Mesothelial cell of epicardium (in vitro differentiated cells): ENCODE results near the gene CELF5. TPM values are rescaled to one million over a fixed set of nuclear protein-coding genes. Genes with fewer than 3 reads are reported as not detected.
"Not testable (repeated sequence)": the region's sequence is repeated elsewhere in the genome, so short reads cannot be mapped to it uniquely, and the experiment has no call there.

Experiments used
- DNase-seq, 2 experiments: peaks; one replicate each; pipeline ENCODE4 v3.0.0; 2021; ENCODE audit warnings: low spot score in 2 of 2; ENCODE audit not compliant: unreplicated experiment in 2 of 2
- H3K27ac Mint-ChIP-seq: 2 replicates; pipeline ENCODE4 v1.8.0; 2021; ENCODE audit warnings: mixed read lengths
- H3K27me3 Mint-ChIP-seq: 2 replicates; pipeline ENCODE4 v1.8.0; 2021; ENCODE audit warnings: low read depth, mixed read lengths
- H3K36me3 Mint-ChIP-seq: 2 replicates; pipeline ENCODE4 v1.8.0; 2021; ENCODE audit warnings: mixed read lengths
- H3K4me1 Mint-ChIP-seq: 2 replicates; pipeline ENCODE4 v1.8.0; 2021; ENCODE audit warnings: mixed read lengths
- H3K4me3 Mint-ChIP-seq: 2 replicates; pipeline ENCODE4 v1.8.0; 2021; ENCODE audit warnings: mild to moderate bottlenecking, moderate library complexity, mixed read lengths
- H3K9me3 Mint-ChIP-seq: 2 replicates; pipeline ENCODE4 v1.8.0; 2021; ENCODE audit warnings: mixed read lengths
- total RNA-seq: library from RNA; stranded (reverse); gene quantifications from 3 replicates; pipeline ENCODE4 v1.2.1, GENCODE V29; 2021
- TF ChIP-seq, protein P1 (sequence below): fragments of 200-600 bp; sonication (generic); IDR thresholded peaks from one replicate; pipeline ENCODE4 v1.5.0; 2021; ENCODE audit warnings: antibody characterized with exemption; ENCODE audit not compliant: unreplicated experiment

CELF5 gene
- total RNA-seq, 1 donor from 2014 or later = 2.4 TPM

DNA sequence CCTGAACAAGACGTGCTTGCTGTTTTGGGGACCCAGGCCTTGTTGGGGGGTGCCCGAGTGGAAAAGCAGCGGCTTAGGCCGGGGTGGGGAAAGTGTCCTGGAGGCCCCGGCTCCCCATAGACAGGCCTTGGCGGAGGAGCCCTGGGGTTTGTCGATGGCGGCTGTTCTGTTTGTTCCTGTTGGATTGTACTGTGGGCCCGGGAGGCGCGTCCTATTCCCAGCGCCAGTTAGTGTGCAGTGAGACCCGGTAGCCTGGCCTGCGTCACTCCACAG lies 27.6 kb upstream of the CELF5 start:
- no peak for DNase-seq
- no peak overlapping the region for H3K4me3 Mint-ChIP-seq
- H3K27ac Mint-ChIP-seq = no peak overlapping the region
- H3K36me3 Mint-ChIP-seq = peaks cover 12% of the 10 kb centered on the region
- H3K9me3 Mint-ChIP-seq = no peaks in the 10 kb centered on the region
- H3K4me1 Mint-ChIP-seq = no peaks in the 10 kb centered on the region
- H3K27me3 Mint-ChIP-seq = no peaks in the 10 kb centered on the region
- TF ChIP-seq, protein P1, sequence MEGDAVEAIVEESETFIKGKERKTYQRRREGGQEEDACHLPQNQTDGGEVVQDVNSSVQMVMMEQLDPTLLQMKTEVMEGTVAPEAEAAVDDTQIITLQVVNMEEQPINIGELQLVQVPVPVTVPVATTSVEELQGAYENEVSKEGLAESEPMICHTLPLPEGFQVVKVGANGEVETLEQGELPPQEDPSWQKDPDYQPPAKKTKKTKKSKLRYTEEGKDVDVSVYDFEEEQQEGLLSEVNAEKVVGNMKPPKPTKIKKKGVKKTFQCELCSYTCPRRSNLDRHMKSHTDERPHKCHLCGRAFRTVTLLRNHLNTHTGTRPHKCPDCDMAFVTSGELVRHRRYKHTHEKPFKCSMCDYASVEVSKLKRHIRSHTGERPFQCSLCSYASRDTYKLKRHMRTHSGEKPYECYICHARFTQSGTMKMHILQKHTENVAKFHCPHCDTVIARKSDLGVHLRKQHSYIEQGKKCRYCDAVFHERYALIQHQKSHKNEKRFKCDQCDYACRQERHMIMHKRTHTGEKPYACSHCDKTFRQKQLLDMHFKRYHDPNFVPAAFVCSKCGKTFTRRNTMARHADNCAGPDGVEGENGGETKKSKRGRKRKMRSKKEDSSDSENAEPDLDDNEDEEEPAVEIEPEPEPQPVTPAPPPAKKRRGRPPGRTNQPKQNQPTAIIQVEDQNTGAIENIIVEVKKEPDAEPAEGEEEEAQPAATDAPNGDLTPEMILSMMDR = no peak

DNA sequence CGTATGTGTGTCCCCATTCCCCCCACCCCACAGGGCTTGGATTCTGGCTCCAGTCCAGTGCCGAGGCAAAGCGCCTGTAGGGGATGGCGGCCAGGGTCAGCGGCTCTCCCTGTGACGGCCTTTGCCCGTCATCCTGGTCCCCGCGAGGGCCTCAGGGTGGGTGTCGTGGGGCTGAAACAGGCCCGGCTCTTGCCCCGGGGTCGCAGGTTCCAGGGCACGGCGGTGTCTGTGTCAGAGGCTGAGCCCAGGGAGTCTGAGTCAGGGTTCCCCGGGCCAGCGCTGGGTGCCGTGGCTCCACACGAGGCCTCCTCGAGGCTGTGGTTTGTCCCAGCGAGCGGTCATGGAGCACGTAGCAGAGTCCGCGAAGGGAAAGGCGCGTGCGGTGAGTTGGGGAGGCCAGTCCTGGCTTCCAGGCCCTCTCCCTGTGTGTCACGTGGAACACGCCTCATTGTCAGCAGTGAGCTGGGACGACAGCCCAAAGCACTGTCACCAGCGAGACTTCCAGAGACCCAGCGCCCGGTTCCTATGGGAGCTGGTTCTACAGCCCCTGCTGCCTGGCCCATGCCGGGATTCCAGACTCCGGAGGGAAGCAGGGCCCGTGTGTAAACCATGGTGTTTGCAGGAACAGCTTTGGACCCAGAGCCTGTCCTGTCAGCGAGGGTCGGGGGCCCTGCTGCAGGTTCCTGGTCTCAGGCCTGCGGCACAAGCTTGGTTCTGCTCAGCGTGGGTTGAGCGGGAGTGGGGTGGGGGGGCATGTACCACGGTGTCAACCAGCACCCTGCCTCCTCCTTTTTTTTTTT lies 25.4 kb upstream of the CELF5 start:
- H3K9me3 Mint-ChIP-seq = no peaks in the 10 kb centered on the region
- no peaks in the 10 kb centered on the region for H3K27me3 Mint-ChIP-seq
- TF ChIP-seq, protein P1 = no peak
- H3K4me3 Mint-ChIP-seq = no peak overlapping the region
- H3K4me1 Mint-ChIP-seq = no peaks in the 10 kb centered on the region
- peaks cover 9% of the 10 kb centered on the region for H3K36me3 Mint-ChIP-seq
- no peak for DNase-seq
- H3K27ac Mint-ChIP-seq = no peak overlapping the region

DNA sequence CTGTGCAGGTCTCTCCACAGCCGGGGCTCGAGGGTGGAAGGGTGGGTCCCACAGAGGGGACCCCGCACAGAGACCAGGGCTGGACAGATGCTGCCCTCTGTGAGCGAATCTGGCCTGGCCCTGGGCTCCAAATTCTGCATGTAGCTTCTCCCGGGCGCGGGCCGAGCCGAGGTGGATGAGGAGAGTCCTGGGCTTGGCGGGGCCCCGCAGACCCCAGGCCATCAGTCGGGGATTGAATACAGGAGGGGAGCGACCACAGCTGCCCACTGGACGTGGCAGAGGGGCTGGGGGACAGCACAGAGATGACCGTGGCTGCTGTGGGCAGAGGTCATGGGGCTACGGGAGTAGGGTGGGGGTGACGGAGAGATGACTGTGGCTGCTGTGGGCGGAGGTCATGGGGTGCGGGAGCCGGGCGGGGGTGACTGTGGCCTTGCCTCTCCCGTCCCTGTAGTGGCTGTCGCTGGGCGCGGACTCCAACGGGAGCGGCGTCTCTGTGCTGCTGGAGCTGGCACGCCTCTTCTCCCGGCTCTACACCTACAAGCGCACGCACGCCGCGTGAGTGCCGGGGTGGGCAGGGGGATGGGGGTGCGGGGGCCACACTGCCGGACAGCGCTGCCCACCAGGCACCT lies 23.3 kb upstream of the CELF5 start:
- H3K4me3 Mint-ChIP-seq = no peak overlapping the region
- no peaks in the 10 kb centered on the region for H3K4me1 Mint-ChIP-seq
- no peaks in the 10 kb centered on the region for H3K9me3 Mint-ChIP-seq
- no peak overlapping the region for H3K27ac Mint-ChIP-seq
- TF ChIP-seq, protein P1 = no peak
- no peak for DNase-seq
- H3K36me3 Mint-ChIP-seq = peaks cover 2% of the 10 kb centered on the region
- no peaks in the 10 kb centered on the region for H3K27me3 Mint-ChIP-seq

DNA sequence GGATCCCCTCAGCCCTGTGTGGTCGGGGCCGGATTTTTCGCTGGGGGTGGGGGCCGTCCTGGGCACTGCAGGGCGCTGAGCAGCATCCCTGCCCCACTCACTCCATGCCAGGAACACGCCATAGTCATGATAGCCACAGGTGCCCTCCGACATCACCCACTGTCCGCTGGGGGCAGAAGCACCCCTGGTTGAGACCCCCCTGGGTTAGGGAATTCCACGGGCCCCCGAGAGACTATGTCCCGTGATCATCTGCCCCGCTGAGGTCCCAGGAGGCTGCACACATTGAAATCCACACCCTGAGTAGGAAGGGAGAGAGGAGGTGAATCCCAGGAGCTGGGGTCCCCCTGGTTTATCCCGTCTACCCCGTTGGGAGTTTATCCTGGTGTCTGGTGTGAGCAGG lies 22.6 kb upstream of the CELF5 start:
- Mint-ChIP-seq H3K4me1 (no peaks in the 10 kb centered on the region), H3K36me3 (peaks cover 2% of the 10 kb centered on the region), H3K9me3 (no peaks in the 10 kb centered on the region), H3K27me3 (no peaks in the 10 kb centered on the region), H3K27ac (no peak overlapping the region), H3K4me3 (no peak overlapping the region)
- DNase-seq = no peak
- TF ChIP-seq, protein P1 = no peak

DNA sequence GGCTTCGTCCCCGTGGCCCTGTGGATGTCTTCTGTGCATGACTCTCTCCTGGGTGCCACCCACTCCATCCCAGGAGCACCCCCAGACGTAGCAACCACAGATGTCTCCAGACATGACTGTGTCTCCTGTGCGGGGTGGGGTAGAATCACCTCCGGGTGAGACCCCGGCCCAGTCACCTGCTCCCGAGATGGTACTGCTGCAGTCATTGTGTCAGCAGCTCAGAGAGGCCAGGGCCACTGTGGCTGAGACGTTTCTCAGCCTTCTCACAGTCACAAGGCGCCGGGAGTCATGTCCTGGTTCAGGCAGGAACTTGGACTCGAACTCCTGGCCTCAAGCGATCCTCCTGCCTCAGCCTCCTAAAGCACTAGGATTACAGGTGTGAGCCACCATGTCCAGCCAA lies 22.1 kb upstream of the CELF5 start:
- no peaks in the 10 kb centered on the region for H3K9me3 Mint-ChIP-seq
- peaks cover 2% of the 10 kb centered on the region for H3K36me3 Mint-ChIP-seq
- no peaks in the 10 kb centered on the region for H3K27me3 Mint-ChIP-seq
- TF ChIP-seq, protein P1 = no peak
- no peak overlapping the region for H3K4me3 Mint-ChIP-seq
- H3K4me1 Mint-ChIP-seq = no peaks in the 10 kb centered on the region
- no peak overlapping the region for H3K27ac Mint-ChIP-seq
- DNase-seq = no peak

DNA sequence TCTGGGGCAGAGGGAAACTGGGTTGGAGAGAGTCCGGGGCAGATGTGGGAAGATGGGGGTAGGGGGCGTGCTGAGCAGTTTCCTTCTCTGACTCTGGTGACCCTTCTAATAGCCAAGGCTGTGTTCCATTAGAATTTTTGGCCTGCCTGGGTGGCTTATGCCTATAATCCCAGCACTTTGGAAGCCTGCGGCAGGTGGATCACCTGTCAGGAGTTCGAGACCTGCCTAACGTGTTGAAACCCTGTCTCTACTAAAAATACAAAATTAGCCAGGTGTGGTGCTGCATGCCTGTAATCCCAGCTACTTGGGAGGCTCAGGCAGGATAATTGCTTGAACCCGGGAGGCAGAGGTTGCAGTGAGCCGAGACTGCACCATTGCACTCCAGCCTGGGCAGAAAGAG lies 21.6 kb upstream of the CELF5 start:
- not testable (repeated sequence) for H3K9me3 Mint-ChIP-seq, H3K27me3 Mint-ChIP-seq, H3K27ac Mint-ChIP-seq, DNase-seq, H3K36me3 Mint-ChIP-seq, H3K4me3 Mint-ChIP-seq, H3K4me1 Mint-ChIP-seq
